HG03354 (cell line): ENCODE measurements around the gene PSMB8.
"Not testable (repeated sequence)": the region's sequence is repeated elsewhere in the genome, so short reads cannot be mapped to it uniquely, and the experiment has no call there.

Experiments
- ATAC-seq: cut with Tn5 transposase; IDR thresholded peaks from one replicate; pipeline ENCODE4 v1.9.1; 2021; ENCODE audit warnings: mild to moderate bottlenecking; ENCODE audit not compliant: unreplicated experiment, poor library complexity, severe bottlenecking

The PSMB8 gene

GRCh38 chr6:32843979-32844838, at the start of gene PSMB8:
Gene PSMB8 (minus strand): TSS chr6:32844047. CDS start chr6:32843996, 51 bp downstream.
- ATAC-seq, result peak; percentile 76

GRCh38 chr6:32890831-32891230, 47.0 kb upstream of the PSMB8 start:
- ATAC-seq, result no peak

GRCh38 chr6:32889533-32889932, 45.7 kb upstream of the PSMB8 start:
- ATAC-seq, result no peak

- ATAC-seq, result no peak
Measured at GRCh38 chr6:32888576-32888975, 44.7 kb upstream of the PSMB8 start.

- ATAC-seq, result no peak
Measured at GRCh38 chr6:32887616-32888015, 43.8 kb upstream of the PSMB8 start.

GRCh38 chr6:32886681-32887383, 43.0 kb upstream of the PSMB8 start:
- no peak for ATAC-seq

GRCh38 chr6:32885698-32886286, 41.9 kb upstream of the PSMB8 start:
- ATAC-seq, result no peak

GRCh38 chr6:32883789-32884188, 39.9 kb upstream of the PSMB8 start:
- ATAC-seq, result no peak

GRCh38 chr6:32882879-32883250, 39.0 kb upstream of the PSMB8 start:
- ATAC-seq, result no peak

GRCh38 chr6:32880962-32881361, 37.1 kb upstream of the PSMB8 start:
- ATAC-seq, result not testable (repeated sequence)

GRCh38 chr6:32879691-32880090, 35.8 kb upstream of the PSMB8 start:
- ATAC-seq, result no peak

- no peak for ATAC-seq
Measured at GRCh38 chr6:32876603-32877002, 32.8 kb upstream of the PSMB8 start.

GRCh38 chr6:32873947-32874346, 30.1 kb upstream of the PSMB8 start:
- ATAC-seq, result not testable (repeated sequence)

GRCh38 chr6:32868257-32868788, 24.5 kb upstream of the PSMB8 start:
- ATAC-seq, result no peak

GRCh38 chr6:32867554-32868256, 23.9 kb upstream of the PSMB8 start:
- ATAC-seq, result no peak

- ATAC-seq, result no peak
Measured at GRCh38 chr6:32867022-32867477, 23.2 kb upstream of the PSMB8 start.

- no peak for ATAC-seq
Measured at GRCh38 chr6:32865724-32866443, 22.0 kb upstream of the PSMB8 start.

- no peak for ATAC-seq
Measured at GRCh38 chr6:32862725-32863124, 18.9 kb upstream of the PSMB8 start.

- ATAC-seq, result no peak
Measured at GRCh38 chr6:32860674-32861073, 16.8 kb upstream of the PSMB8 start.
